ENCODE data around the gene GGT6.
A peak's percentile ranks its signal among the peaks of the same experiment; 100 is the strongest.

Gene GGT6

DNA sequence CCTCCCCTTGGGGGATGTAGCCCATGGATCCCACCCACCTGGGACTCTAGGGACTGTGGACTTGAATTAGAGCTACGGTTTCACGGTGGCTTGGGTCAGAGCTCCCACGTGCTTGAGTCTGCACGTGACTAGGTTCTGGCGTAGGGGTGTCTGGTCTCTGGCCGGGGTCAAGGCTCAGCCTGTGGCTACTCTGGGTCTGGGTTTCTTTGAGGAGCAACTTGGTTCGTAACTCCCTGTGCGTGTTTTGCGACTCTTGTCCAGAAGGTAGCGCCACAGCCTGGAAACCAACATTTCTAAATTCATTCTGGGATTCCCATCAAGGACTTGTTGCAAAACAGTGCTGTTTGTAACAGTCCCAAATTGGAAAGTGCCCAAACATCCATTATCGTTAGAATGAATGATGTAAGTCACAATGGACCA, 470 bp upstream of the GGT6 start:
- H3K79me2 ChIP-seq (ENCODE audit: insufficient read depth, low read length), result no peaks in the 10 kb centered on the region
- H3K4me3 ChIP-seq (ENCODE audit: low read depth in 1 of 2, low read length in 2 of 2), result no peak overlapping the region
- no peak for TF ChIP-seq EZH2 (IDR thresholded peaks at IDR 0.05; ENCODE audit: borderline replicate concordance, low read depth, low read length, severe bottlenecking)
- TF ChIP-seq, protein P1, sequence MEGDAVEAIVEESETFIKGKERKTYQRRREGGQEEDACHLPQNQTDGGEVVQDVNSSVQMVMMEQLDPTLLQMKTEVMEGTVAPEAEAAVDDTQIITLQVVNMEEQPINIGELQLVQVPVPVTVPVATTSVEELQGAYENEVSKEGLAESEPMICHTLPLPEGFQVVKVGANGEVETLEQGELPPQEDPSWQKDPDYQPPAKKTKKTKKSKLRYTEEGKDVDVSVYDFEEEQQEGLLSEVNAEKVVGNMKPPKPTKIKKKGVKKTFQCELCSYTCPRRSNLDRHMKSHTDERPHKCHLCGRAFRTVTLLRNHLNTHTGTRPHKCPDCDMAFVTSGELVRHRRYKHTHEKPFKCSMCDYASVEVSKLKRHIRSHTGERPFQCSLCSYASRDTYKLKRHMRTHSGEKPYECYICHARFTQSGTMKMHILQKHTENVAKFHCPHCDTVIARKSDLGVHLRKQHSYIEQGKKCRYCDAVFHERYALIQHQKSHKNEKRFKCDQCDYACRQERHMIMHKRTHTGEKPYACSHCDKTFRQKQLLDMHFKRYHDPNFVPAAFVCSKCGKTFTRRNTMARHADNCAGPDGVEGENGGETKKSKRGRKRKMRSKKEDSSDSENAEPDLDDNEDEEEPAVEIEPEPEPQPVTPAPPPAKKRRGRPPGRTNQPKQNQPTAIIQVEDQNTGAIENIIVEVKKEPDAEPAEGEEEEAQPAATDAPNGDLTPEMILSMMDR (IDR thresholded peaks at IDR 0.05; ENCODE audit: borderline replicate concordance, extremely low read depth, low read length, poor library complexity, severe bottlenecking), result peak; percentile 11
- no peaks in the 10 kb centered on the region for H4K20me1 ChIP-seq (ENCODE audit: insufficient read depth, low read length)
- no peak overlapping the region for H3K27ac ChIP-seq (ENCODE audit: low read length)
- H2AFZ ChIP-seq (ENCODE audit: low read depth, low read length), result no peak overlapping the region
- H3K36me3 ChIP-seq (ENCODE audit: insufficient read depth, low read length), result no peaks in the 10 kb centered on the region
- DNase-seq (no peak), ATAC-seq (ENCODE audit: insufficient read depth, low read depth) (no peak)
- H3K9ac ChIP-seq (ENCODE audit: low read depth, low read length), result no peak overlapping the region
- H3K4me1 ChIP-seq (ENCODE audit: insufficient read depth, low read length), result peaks cover 13% of the 10 kb centered on the region
- H3K9me3 ChIP-seq (ENCODE audit: insufficient read depth, low read length, severe bottlenecking), result no peaks in the 10 kb centered on the region
- no peak overlapping the region for H3K4me2 ChIP-seq (ENCODE audit: insufficient read depth, low read length)
- no peaks in the 10 kb centered on the region for H3K27me3 ChIP-seq (ENCODE audit: insufficient read depth, low read length, poor library complexity)

DNA sequence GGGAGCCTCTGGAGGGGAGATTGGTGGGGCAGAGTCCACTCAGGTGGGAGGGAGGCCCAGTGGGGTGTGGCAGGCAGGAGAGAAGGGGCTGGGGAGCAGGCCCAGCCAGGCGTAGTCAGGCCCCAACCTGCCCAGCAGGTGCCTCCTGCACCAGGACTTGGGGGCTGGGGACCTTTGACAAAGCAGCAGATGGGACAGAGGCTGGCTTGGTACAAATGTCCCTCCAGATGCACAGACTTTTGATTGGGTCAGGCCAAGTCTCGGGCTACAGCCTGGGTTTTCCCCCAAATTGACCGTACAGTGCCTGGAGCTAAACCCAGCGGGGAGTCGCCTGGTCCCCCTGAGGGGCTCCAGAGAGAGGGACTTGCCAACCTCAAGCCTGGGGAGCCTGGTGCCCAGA, 411 bp downstream of the GGT6 start:
- TF ChIP-seq, protein P1 (IDR thresholded peaks at IDR 0.05; ENCODE audit: borderline replicate concordance, extremely low read depth, low read length, poor library complexity, severe bottlenecking), result no peak
- no peak for TF ChIP-seq EZH2 (IDR thresholded peaks at IDR 0.05; ENCODE audit: borderline replicate concordance, low read depth, low read length, severe bottlenecking)

DNA sequence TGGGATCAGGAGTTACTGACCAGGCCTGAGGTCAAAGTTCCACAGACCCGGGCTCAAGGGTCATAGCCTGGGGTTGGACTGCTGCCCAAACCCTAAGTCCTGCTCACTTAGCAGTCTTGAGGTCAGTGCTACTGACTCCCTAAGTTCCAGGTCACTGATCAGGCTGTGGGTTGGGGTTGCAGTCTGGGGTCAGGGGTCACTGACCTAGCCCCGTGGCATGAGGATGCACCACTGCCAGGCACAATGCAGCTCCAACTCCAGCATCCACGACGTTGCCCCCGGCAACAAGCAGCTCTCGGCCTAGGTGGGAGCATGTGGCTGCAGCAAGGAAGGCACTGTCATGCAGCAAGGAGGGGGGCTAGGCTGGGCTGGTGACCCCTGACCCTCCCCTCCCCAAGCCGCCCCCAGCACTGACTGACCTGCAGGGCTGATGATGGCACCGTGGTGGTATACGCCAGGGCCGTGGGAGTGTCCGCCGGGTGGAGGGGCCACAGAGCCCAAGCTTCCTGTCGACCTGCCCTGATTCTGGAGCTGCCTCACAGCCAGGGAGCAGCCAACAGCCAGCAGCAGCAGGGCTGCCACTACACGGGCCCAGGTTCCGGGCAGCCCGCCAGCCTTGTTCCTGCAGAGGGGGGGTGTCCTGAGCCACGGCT, 1.1 kb downstream of the GGT6 start:
- Histone ChIP-seq H3K4me2 (ENCODE audit: insufficient read depth, low read length) (no peak overlapping the region), H4K20me1 (ENCODE audit: insufficient read depth, low read length) (0 out of 2 replicates have a peak, but pooled peaks cover 2% of the 10 kb centered on the region), H3K79me2 (ENCODE audit: insufficient read depth, low read length) (peaks cover 10% of the 10 kb centered on the region), H3K27me3 (ENCODE audit: insufficient read depth, low read length, poor library complexity) (no peaks in the 10 kb centered on the region), H3K9me3 (ENCODE audit: insufficient read depth, low read length, severe bottlenecking) (no peaks in the 10 kb centered on the region), H3K4me1 (ENCODE audit: insufficient read depth, low read length) (peaks cover 15% of the 10 kb centered on the region), H3K4me3 (ENCODE audit: low read depth in 1 of 2, low read length in 2 of 2) (no peak overlapping the region), H3K36me3 (ENCODE audit: insufficient read depth, low read length) (peaks cover 7% of the 10 kb centered on the region; the same call in 1 of the 2 replicates), H2AFZ (ENCODE audit: low read depth, low read length) (no peak overlapping the region), H3K9ac (ENCODE audit: low read depth, low read length) (no peak overlapping the region), H3K27ac (ENCODE audit: low read length) (no peak overlapping the region)
- DNase-seq, result no peak
- ATAC-seq (ENCODE audit: insufficient read depth, low read depth), result no peak
- TF ChIP-seq, protein P1 (IDR thresholded peaks at IDR 0.05; ENCODE audit: borderline replicate concordance, extremely low read depth, low read length, poor library complexity, severe bottlenecking), result no peak
- no peak for TF ChIP-seq EZH2 (IDR thresholded peaks at IDR 0.05; ENCODE audit: borderline replicate concordance, low read depth, low read length, severe bottlenecking)

More for the DNA sequence above, 411 bp downstream of the GGT6 start:
- H3K4me2 ChIP-seq (ENCODE audit: insufficient read depth, low read length), result no peak overlapping the region
- peaks cover 9% of the 10 kb centered on the region for H3K4me1 ChIP-seq (ENCODE audit: insufficient read depth, low read length)
- H3K27ac ChIP-seq (ENCODE audit: low read length), result no peak overlapping the region
- no peaks in the 10 kb centered on the region for H4K20me1 ChIP-seq (ENCODE audit: insufficient read depth, low read length)
- H3K4me3 ChIP-seq (ENCODE audit: low read depth in 1 of 2, low read length in 2 of 2), result no peak overlapping the region
- H3K9me3 ChIP-seq (ENCODE audit: insufficient read depth, low read length, severe bottlenecking), result no peaks in the 10 kb centered on the region
- ATAC-seq (ENCODE audit: insufficient read depth, low read depth) (no peak), DNase-seq (no peak)
- no peak overlapping the region for H3K9ac ChIP-seq (ENCODE audit: low read depth, low read length)
- no peaks in the 10 kb centered on the region for H3K27me3 ChIP-seq (ENCODE audit: insufficient read depth, low read length, poor library complexity)
- peaks cover 3% of the 10 kb centered on the region for H3K79me2 ChIP-seq (ENCODE audit: insufficient read depth, low read length)
- H2AFZ ChIP-seq (ENCODE audit: low read depth, low read length), result no peak overlapping the region
- H3K36me3 ChIP-seq (ENCODE audit: insufficient read depth, low read length), result peaks cover 2% of the 10 kb centered on the region; the same call in 1 of the 2 replicates

Data from DND-41 (cell line).